Epithelial cell of prostate (primary cell): ENCODE data around the gene RPGRIP1.
"Not testable (repeated sequence)": the region's sequence is repeated elsewhere in the genome, so short reads cannot be mapped to it uniquely, and the experiment has no call there.

Source experiments
- DNase-seq: peaks from one replicate; pipeline ENCODE4 v3.0.0-alpha.2; 2011; ENCODE audit warnings: low read depth, low spot score
- H3K27ac ChIP-seq: fragments of 450-650 bp; 2 replicates; pipeline ENCODE4 v1.5.1; 2017; ENCODE audit warnings: mild to moderate bottlenecking

RPGRIP1 gene

DNA sequence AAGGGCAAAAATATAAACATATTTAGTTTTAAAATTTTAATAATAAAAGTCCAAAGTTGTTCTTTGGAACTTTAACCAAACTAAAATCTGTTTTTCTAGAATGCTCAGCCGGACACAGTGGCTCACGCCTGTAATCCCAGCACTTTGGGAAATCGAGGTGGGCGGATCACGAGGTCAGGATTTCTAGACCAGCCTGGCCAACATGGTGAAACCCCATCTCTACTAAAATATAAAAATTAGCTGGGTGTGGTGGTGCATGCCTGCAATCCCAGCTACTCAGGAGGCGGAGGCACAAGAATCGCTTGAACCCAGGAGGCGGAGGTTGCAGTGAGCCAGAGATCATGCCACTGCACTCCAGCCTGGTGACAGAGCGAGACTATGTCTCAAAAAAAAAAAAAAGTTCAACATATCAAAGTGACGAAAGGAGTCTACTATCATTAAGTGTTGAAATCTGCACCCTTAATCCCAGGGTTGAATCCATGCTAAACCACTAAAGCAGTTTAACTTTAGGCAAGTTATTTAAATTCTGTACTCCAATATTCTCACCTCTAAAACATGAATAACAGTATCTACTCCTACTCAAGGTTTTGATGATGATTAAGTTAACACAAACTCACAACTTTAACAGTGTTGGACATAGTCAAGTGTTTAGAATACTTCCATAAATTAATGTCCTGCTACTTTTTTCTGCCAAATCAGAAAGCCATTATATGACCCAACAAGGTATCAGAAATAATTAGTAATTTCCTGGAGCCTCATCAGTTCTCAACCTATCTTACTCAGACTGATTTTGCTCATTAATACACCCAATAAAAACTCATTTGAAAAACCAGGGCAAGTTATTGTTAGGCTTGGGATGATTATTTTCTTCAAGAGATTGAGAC lies 21.6 kb upstream of the RPGRIP1 start:
- no peak overlapping the region for H3K27ac ChIP-seq
- no peak for DNase-seq

DNA sequence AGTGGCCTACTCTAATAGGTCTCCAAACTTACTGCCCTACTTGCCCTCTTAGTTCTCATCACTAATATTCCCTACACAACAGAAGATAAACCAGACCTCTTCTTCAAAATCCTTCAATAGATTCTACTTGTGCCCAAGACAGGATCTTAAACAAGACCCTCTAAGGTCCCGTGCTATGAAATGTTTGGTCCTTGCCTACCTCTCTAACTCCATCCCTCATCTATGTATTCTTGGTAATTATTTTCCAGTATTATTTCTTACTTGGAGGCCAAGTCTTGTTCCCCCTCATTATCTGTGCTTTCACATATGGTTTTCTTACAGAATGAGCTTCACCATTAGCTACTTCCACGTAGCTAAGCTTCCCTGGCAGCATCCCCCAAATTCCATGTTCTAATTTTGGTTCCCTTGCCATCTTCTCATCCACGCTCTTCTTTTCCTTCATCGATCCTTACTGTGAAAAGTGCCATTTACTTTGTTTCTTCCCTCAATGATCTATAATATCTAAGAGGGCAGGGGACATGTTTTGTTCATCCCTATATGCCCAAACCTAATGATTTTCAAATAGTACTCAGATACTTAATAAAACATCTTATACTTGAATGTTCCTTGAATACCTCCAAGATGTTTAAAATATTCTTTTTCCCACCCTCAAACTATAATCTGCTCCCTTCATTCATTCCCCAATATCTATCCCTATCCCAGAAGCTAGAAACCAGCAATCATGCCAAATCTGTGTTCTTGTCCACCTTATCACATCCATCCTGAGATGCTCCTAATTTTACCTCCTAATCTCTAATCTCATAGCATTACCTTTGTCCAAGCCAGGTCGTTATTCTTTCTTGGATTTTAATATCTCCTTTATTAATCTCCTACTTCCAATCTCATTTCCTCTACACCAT lies 20.7 kb upstream of the RPGRIP1 start:
- H3K27ac ChIP-seq: no peak overlapping the region
- no peak for DNase-seq

DNA sequence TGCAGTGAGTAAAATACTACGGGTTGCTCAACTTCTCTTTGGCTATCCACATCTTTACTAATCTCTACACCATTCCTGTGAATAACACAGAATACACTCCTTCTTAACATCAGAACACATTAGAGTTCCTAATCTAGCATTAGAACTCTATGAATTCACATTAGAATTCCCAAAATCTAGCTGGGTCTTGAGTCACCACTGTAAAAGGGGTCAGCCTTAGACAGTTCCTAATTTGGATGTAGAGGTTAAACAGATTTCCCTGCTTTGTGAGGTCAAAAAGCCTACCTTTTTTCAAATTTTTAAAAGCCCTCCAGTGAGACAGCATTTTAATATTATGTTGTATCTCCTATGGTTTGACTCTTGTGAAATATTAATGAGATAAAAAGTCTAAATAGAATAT lies 18.1 kb upstream of the RPGRIP1 start:
- DNase-seq: no peak
- H3K27ac ChIP-seq: peak overlapping the region; percentile 89

DNA sequence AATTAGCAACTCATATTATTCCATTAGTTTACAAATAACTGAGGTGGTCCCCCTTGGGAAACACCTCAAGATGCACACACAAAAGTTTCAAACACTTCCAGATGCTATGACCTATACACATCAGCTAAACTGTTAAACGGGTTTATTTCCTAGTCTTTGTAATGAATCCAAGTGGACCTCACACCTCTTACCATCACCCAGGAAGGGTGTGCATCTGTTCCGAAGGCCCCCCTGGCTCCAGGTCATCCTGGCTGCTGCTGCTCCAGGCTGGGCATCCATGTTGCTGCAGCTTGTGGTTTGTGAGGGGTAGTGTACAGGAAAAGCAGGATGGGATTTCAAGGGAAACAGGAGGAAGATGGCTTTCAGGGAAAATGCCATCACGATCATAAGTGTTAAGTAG lies 17.5 kb upstream of the RPGRIP1 start:
- peak overlapping the region; percentile 89 for H3K27ac ChIP-seq
- no peak for DNase-seq

DNA sequence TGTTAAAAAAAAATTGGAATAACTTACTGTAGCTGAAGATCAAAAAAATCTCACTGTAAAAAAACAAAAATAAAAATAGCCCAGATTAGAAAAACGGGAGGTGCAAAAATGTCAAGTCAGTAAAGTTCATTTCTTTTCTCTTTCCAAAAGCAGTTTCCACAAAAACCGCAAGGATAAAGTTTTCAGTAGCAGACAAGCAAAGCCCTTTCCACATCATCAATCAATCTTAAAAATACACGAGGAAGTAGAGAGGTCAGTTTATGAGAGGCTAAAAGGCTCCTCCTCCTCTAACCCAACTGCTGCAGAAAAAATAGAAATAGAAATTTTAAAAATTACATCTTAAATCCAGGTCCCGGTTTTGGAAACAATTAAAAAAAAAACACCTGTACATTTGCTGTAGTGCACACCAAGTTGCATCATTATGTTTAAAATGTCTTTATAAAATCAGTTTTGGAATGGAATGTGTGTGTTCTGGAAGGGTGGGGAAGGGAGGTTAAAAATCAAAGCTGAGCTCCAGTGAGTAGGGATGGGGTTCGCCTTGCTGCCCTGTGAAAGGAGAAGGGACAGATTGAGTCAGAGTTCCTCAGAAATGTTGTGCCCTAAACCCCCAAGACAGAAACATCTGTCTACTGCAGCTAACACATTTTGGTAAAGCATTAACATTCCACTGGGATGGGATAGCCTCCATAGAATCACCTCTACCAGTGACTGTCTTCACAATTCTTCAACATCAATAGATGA lies 16.4 kb upstream of the RPGRIP1 start:
- DNase-seq: no peak
- H3K27ac ChIP-seq: peak overlapping the region; percentile 89

DNA sequence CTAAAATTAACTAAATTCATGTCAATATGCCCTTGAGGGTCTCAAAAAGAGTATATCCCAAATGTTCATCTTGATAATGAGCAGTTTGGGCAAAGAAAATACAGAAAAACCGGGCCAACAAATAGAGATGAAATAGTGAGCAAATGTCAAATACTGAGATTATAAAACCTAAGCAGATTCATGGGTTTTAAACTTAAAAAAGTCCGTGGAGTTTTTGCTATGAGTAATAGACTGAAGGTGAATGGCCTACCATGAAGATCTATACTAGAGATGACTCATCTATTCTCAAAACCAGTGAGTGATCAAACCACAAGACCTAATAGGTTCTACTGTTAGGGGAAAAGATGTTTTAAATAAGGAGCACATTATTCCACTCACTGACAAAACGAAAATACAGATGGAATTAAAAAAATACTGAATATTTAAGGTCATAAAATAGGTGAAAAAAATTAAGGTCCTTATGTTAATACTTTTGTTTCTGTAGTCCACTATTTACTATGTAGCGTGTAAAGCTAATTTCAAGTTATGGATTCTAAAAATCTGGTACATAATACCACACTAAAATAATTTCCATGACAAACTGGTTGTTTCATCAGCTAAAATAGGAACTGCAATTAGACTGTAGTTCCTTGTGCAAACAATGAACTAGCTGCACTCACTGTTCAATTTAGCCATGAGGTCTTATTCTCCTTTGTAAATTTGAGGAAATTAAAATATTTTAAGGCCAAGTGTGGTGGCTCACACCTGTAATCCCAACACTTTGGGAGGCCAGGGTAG lies 15.7 kb upstream of the RPGRIP1 start:
- peak overlapping the region; percentile 89 for H3K27ac ChIP-seq
- peak; percentile 33 for DNase-seq

DNA sequence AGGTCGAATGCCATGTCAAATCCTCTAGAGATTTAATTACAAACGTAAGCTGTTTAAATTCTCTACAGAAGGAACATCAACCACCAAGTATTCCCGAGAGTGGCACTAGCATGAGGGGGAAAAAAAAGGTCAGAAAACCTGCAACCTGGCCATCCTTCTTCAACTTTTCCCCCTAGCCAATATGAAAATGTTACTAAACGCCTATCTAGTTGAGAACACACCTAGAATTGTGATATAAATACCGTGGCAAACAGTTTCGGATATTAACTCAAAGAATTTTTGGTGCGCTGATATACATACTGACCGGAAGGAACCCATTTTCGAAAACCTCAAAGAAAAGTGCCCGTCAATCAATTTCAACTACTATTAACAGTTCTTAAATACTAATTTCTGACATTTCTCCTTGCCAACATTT lies 12.4 kb upstream of the RPGRIP1 start:
- no peak for DNase-seq
- H3K27ac ChIP-seq: peak overlapping the region; percentile 89

DNA sequence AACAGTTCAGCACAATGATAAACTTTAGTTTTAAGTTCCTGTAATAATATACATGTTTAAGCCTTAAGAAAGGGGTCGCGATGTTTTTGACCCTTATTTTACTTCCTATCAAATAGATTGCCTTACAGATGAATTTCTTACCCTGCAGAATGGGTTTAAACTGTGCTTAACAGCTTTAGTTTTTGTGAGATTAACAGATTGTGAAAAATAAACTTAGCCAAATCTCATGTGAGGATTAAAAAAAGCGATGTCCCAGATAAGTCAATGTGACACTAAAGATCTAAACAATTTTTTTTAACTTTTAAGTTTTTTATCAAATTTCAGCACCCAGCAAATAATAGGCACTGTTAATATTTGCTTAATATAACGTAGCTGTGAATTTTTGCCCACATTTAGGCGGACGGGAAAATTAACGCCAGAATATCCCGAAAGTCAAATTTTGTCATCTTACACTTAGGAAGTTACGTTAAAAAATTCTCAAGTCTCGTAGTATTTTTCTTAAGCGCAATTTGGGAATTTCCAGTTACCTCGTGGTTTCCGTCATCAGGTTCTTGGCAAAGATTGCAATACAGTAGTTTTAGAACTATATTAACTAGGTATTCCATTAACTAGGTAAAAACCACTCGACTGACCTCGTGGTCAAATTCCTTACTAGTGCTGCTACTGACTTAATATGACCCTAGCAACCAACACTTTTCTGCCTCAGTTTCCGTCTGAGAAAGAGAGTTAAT lies 11.8 kb upstream of the RPGRIP1 start:
- no peak for DNase-seq
- peak overlapping the region; percentile 89 for H3K27ac ChIP-seq

DNA sequence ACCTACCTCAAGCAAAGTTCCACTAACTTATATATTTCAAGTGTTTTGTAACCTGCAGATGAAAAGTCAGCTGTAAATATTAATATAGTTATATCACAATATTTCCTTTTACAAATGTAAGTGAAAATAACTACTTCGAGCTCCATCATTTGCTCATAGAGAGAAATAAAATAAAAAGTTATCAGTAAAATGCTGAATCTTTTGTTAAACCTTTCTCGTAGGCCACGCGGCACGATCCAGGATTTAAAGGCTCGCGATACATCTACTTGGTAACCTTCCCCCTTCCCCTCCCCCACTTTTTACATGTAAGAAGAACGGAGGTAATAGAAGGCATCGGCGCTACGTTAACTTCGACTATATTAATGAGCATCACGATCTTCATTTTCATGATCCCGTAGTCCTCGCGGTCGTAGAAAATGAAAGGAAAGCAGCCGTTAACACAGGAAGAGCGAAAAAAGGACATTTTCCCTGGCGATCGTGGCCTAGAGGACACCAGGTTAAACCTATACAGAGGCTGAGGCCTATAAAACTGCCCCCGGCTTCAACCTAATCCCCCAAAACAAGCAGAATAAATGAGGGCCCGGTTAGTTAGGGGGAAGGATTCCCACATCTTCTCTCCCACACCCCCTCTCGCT lies 11.1 kb upstream of the RPGRIP1 start:
- DNase-seq: peak; percentile 24
- H3K27ac ChIP-seq: peak overlapping the region; percentile 89

DNA sequence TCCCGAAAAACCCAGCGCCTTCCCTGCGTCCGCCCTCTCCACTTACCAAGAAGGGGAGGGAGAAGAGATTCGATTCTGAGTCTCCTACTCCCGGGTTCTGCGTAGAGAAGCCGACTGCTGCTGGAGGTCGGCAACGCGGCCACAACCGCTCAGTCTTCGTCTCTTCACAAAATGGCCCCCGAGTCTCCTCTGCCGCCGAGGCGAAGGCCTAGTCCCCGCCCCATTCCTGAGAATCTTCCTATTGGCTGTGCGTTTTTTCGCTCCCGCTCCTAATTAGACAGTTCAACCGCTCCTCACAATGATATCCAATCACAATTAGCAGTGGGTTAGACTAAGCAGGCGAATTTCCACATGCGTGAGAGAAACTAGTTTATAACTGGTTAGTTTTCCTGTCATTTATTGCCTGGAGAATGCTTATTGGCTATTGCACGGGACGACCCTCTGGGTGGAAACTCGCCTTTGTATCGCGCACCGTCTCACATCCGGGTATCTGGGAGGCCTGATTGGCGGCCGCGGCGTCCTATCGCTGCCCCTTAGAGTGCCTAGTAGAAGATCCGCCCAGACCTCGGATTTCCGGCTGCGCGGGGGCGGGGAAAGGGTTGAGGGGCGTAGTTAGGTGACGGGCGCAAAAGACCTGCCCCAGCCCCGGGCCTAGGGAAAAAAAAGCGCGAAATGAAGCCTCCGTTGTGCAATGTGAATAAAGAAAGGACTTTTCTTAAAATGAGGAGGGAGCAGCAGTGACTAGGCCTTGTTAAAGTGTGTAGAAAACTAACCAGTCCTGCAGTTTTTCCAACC lies 10.4 kb upstream of the RPGRIP1 start, which contains the start of gene HNRNPC:
Gene HNRNPC (minus strand): TSS at position 191 of the 795 bp plus-strand sequence. CDS start 35,249 bp downstream, outside the sequence.
- peak within 1 kb of the TSS; percentile 89 for H3K27ac ChIP-seq
- peak; percentile 99 for DNase-seq

DNA sequence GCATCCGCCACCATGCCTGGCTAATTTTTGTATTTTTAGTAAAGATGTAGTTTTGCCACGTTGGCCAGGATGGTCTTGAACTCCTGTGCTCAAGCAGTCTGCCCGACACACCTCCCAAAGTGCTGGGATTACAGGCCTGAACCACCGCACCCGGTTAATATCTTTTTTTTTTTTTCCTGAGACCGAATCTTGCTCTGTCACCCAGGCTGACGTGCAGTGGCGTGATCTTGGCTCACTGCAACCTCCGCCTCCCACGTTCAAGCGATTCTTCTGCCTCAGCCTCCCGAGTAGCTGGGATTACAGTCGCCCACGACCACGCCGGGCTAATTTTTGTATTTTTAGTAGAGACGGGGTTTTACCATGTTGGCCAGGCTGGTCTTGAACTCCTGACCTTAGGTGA lies 7.2 kb upstream of the RPGRIP1 start:
- H3K27ac ChIP-seq, DNase-seq: not testable (repeated sequence)

DNA sequence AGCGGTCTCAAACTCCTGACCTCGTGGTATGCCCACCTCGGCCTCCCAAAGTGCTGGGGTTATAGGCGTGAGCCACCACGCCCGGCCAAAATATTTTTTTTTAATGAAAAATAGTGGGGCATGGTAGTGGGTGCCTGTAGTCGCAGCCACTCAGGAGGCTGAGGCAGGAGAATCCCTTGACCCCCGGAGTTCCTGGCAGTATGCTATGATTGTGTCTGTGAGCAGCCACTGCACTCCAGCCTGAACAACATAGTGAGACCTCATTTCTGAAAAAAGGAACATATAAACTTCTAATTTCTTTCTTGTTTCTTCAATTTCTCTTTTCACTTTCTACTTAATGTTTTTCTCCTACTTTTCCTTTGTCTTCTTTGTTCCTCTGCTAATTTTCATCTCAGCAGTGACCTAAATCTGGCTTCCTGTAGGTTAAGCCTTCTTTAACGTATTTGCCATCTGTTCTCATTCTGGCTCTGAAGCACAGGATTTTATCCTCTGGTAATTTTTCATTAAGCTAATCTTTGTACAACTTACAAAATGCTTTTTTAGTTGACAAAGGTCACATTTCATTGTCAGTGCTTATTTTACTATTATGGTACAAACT lies 4.5 kb upstream of the RPGRIP1 start:
- no peak for DNase-seq
- H3K27ac ChIP-seq: no peak overlapping the region

DNA sequence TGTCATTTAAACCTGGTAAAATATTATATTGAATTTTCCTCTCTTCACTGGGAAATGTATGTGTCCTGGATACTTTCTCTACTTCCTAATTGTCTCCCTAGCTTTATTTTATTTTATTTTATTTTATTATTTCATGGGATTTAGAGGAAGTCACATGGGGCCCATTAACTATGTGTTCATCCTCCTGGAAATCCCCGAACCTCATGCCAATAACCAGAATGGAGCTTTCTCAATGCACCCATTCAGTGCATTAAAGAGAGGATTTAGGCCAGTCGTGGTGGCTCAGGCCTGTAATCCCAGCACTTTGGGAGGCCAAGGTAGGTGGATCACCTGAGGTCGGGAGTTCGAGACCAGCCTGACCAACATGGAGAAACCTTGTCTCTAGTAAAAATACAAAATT lies 1.3 kb upstream of the RPGRIP1 start:
- no peak for DNase-seq

DNA sequence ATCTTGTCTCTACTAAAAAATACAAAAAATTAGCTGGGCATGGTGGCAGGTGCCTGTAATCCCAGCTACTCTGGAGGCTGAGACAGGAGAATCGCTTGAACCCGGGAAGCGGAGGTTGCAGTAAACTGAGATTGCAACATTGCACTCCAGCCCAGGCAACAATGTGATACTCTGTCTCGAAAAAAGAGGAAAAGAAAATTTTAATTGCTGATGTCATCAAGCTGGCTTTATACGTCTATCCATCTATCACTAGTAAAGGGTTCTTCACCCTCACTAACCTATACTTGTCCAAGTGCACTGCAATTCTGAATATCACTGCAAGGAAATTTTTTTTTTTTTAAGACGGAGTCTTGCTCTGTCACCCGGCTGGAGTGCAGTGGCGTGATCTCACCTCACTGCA lies 2.0 kb downstream of the RPGRIP1 start:
- not testable (repeated sequence) for H3K27ac ChIP-seq, DNase-seq

More for the DNA sequence above, 1.3 kb upstream of the RPGRIP1 start:
- no peak overlapping the region for H3K27ac ChIP-seq

DNA sequence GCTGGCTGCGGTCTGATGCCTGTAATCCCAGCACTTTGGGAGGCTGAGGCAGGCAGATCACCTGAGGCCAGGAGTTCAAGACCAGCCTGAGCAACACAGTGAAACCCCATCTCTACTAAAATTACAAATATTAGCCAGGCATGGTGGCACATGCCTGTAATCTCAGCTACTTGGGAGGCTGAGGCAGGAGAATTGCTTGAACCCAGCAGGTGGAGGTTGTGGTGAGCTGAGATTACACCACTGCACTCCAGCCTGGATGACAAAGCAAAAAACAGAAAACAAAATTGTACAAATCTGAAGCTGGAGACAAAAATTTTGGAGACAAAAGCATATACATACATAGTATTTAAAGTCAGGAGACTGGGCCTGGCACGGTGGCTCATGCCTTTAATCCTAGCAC lies 6.6 kb downstream of the RPGRIP1 start:
- DNase-seq, H3K27ac ChIP-seq: not testable (repeated sequence)

DNA sequence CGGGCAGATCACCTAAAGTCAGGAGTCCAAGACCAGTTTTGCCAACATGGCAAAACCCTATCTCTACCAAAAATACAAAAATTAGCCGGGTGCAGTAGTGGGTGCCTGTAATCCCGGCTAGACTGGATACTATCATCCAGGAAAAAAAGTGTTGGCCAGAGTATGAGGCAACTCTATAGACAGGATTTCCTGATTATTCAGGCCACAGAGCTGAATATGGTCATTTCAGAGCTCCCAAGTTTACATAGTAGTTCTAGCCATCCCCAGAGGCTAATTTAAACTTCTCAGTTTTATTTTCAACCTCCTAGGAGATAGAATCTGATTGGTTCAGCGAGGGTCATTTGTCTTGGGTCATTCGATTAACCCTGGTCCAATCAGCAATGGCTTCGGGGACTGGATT lies 7.3 kb downstream of the RPGRIP1 start:
- no peak for DNase-seq
- no peak overlapping the region for H3K27ac ChIP-seq

DNA sequence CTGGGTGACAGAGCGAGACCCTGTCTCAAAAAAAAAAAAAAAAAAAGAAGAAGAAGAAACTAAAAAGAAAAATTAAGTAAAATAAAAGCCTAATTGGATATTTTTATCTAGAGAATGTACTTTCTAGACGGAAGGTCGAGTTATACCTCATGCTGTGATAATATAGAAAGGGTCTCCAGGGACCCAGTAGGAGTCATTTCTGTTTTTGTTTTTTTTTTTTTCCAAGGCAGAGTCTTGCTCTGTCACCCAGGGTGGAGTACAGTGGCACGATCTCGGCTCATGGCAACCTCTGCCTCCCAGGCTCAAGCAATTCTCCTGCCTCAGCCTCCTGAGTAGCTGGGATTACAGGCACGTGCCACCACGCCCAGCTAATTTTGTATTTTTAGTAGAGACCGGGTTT lies 14.1 kb downstream of the RPGRIP1 start:
- DNase-seq: not testable (repeated sequence)

More for the DNA sequence above, 14.1 kb downstream of the RPGRIP1 start:
- not testable (repeated sequence) for H3K27ac ChIP-seq
